Right atrium auricular region (tissue), 2 donors: ENCODE data around the gene SFXN5. TPM values are rescaled to one million over a fixed set of nuclear protein-coding genes. Genes with fewer than 3 reads are reported as not detected.

Source experiments
- DNase-seq: peaks from one replicate; pipeline ENCODE4 v3.0.0-alpha.2; 2019; ENCODE audit warnings: low spot score
- H3K27ac ChIP-seq, 2 donors: fragments of 200-600 bp; sonication (generic); 1 replicate in 1 of 2; 2 replicates in 1 of 2; pipeline ENCODE4 v1.5.1; 2016 to 2019
- H3K27me3 ChIP-seq, 2 donors: fragments of 200-600 bp; sonication (generic); one replicate each; pipeline versions ENCODE4 v1.5.1 to v1.6.0; 2017 to 2019
- H3K36me3 ChIP-seq: fragments of 200-600 bp; sonication (generic); one replicate; pipeline ENCODE4 v1.5.1; 2016
- H3K4me1 ChIP-seq, 2 donors: fragments of 200-600 bp; sonication (generic); one replicate each; pipeline versions ENCODE4 v1.5.1 to v1.6.0; 2017 to 2019
- H3K4me3 ChIP-seq, 2 donors: fragments of 200-600 bp; sonication (generic); 1 replicate in 1 of 2; 2 replicates in 1 of 2; pipeline ENCODE4 v1.5.1; 2017 to 2019; ENCODE audit warnings: mild to moderate bottlenecking in 1 of 2, moderate library complexity in 1 of 2
- H3K9me3 ChIP-seq, 2 donors: fragments of 200-600 bp; sonication (generic); one replicate each; pipeline ENCODE4 v1.5.1; 2019
- total RNA-seq, 2 donors: library from RNA; depleted of rRNA; stranded (reverse); fragments of >200 nt; gene quantifications; one replicate each; pipeline ENCODE4 v1.1.0, GENCODE V29; 2016
- TF ChIP-seq, protein P1 (sequence below), 2 donors: fragments of 200-600 bp; sonication (generic); IDR thresholded peaks; one replicate each; pipeline ENCODE4 v1.5.1; 2019; ENCODE audit warnings: antibody characterized with exemption in 2 of 2

SFXN5 gene
- total RNA-seq, 2 donors from 2014 or later = 4.5 to 5.8 TPM

DNA sequence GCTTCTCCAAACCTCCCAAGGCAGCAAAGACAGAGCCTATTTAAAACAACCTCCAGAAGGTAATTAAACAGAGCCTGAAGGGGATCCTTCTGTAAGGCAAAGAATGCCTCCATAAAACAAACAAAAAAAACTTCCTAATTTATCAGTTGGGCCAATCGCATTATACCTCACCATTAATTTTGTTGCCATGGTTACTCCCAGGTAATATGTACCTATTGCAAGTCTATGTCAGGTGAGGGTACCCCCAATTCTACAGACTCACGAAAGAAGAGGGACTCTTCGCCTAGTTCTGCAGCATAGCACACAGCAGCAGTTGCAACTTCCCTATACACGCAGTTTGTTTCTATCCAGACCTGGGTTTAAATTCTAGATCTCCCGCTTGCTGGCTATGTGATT is 38.8 kb downstream of the SFXN5 start:
- Histone ChIP-seq H3K4me1 (no peaks in the 10 kb centered on the region), H3K9me3 (no peaks in the 10 kb centered on the region), H3K27me3 (no peaks in the 10 kb centered on the region), H3K36me3 (no peaks in the 10 kb centered on the region), H3K4me3 (no peak overlapping the region), H3K27ac (no peak overlapping the region)
- TF ChIP-seq, protein P1, sequence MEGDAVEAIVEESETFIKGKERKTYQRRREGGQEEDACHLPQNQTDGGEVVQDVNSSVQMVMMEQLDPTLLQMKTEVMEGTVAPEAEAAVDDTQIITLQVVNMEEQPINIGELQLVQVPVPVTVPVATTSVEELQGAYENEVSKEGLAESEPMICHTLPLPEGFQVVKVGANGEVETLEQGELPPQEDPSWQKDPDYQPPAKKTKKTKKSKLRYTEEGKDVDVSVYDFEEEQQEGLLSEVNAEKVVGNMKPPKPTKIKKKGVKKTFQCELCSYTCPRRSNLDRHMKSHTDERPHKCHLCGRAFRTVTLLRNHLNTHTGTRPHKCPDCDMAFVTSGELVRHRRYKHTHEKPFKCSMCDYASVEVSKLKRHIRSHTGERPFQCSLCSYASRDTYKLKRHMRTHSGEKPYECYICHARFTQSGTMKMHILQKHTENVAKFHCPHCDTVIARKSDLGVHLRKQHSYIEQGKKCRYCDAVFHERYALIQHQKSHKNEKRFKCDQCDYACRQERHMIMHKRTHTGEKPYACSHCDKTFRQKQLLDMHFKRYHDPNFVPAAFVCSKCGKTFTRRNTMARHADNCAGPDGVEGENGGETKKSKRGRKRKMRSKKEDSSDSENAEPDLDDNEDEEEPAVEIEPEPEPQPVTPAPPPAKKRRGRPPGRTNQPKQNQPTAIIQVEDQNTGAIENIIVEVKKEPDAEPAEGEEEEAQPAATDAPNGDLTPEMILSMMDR (IDR thresholded peaks at IDR 0.05) = no peak
- DNase-seq = no peak

DNA sequence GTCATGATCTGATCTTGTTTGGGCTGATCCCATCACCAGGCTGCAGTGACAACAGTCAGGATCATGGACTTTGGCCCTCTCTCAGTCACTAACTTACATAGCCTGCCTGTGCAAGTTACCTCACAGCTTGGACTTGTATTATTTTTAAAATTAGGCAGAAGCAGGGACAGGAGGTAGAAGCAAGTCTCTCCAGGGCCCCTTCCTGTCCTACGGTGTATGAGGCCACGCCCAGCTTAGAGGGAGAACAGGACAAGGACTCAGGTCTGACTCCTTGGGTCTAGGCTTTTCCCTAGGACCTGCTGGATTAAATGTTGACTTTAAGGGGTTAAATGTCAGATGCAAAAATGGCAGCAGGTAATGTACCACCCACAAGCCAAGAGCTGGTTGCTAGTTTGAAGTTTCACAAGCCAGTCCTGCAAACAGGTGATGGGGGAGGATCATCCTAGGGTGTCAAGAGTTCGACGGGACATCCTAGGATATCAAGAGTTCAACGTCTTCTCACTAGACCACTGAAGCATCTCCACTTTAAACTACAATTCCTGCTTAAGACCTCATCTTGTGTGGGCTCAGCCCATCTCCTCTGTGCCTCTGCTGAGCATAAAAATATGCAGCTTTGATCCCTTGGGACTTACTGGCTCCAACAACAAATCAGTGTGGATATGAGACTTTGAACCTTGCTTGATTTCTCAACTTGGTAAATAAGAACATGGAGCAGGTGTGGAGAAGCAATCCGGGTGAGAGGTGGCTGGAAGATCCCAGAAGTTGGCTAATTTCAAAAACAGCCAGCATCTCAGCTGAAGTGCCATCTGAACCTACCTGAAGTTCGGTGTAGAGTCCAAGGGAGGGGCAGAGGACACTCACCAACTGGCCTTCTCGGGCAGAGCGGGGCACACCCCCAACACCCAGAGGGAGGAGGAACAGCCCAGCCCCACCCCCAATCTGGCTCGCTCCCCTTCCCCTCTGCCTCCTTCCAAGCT is 39.5 kb downstream of the SFXN5 start:
- peak; percentile 36 for DNase-seq
- H3K36me3 ChIP-seq = no peaks in the 10 kb centered on the region
- no peaks in the 10 kb centered on the region for H3K9me3 ChIP-seq
- H3K4me1 ChIP-seq = no peaks in the 10 kb centered on the region
- no peak overlapping the region for H3K4me3 ChIP-seq
- TF ChIP-seq, protein P1 (IDR thresholded peaks at IDR 0.05) = no peak
- no peak overlapping the region for H3K27ac ChIP-seq
- H3K27me3 ChIP-seq = no peaks in the 10 kb centered on the region

DNA sequence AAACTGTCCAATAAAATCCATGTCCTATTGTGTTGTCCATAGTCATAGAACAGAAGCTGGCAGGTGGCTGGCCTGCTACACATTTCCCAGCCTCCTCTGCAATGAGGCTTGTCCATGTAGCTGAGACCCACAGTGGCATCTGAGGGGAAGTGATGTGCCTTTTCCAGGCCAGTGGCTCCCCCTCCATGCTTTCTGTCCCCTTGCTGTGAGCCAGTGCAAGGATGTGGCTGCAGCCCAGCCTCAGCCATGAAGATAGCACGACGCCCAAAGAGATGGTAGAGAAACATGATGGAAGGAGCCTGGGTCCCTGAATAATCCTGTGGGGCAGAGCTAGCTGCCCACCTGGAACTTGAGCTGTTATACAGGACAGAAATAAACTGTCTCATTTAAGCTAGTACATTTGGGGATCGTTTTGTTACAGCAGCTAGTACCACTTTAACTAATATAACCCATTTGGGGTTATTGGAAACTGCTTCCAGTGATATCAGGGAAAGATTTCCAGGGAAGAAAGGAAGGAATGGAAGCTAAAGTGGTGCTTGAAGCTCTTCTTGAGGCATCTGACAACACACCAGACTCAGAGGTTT is 40.3 kb downstream of the SFXN5 start:
- DNase-seq = peak; percentile 28
- TF ChIP-seq, protein P1 (IDR thresholded peaks at IDR 0.05) = no peak
- H3K36me3 ChIP-seq = no peaks in the 10 kb centered on the region
- H3K27me3 ChIP-seq = no peaks in the 10 kb centered on the region
- H3K4me1 ChIP-seq = no peaks in the 10 kb centered on the region
- no peaks in the 10 kb centered on the region for H3K9me3 ChIP-seq
- H3K27ac ChIP-seq = no peak overlapping the region
- no peak overlapping the region for H3K4me3 ChIP-seq

DNA sequence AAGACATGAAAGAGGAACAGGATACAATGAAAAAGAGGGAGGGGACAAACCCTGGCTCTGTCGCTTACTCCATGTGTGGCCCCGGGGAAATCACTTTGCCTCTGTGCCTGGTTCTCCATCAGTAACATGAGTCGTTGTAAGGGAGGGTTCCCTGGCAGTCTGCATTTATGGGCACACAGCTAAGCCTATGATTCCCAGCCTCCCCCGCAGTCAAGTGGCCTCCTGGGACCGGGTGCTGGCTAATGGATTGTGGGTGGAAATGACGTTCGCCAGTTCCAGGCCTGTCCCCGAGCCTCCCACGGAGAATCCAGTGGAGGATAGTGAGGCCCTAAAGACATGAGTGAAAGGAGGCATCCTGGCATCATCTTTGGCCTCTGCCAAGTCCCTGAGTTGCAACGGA is 42.7 kb downstream of the SFXN5 start:
- H3K4me3 ChIP-seq = no peak overlapping the region
- no peaks in the 10 kb centered on the region for H3K36me3 ChIP-seq
- H3K4me1 ChIP-seq = no peaks in the 10 kb centered on the region
- H3K27ac ChIP-seq = no peak overlapping the region
- H3K9me3 ChIP-seq = no peaks in the 10 kb centered on the region
- no peaks in the 10 kb centered on the region for H3K27me3 ChIP-seq
- TF ChIP-seq, protein P1 (IDR thresholded peaks at IDR 0.05) = no peak
- DNase-seq = peak; percentile 43

DNA sequence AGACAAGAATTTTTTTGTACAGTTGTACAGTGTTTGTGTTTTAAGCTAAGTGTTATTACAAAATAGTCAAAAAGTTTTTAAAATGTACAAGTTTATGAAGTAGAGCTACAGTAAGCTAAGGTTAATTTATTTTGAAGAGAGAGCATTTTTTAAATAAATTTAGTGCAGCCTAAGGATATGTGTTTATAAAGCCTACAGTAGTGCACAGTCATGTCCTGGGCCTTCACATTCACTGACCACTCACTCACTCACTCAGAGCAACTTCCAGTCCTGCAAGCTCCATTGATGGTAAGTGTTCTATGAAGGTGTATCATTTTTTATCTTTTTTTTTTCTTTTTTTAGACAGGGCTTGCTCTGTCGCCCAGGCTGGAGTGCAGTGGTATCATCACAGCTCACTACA is 44.2 kb downstream of the SFXN5 start:
- peak; percentile 21 for DNase-seq
- TF ChIP-seq, protein P1 (IDR thresholded peaks at IDR 0.05) = no peak

More for the DNA sequence above, 44.2 kb downstream of the SFXN5 start:
- H3K27me3 ChIP-seq = no peaks in the 10 kb centered on the region
- no peak overlapping the region for H3K4me3 ChIP-seq
- H3K27ac ChIP-seq = no peak overlapping the region
- peaks cover 2% of the 10 kb centered on the region for H3K36me3 ChIP-seq
- no peaks in the 10 kb centered on the region for H3K9me3 ChIP-seq
- H3K4me1 ChIP-seq = no peaks in the 10 kb centered on the region
